H1 (cell line): ENCODE results near the gene BCKDHA. TPM values are rescaled to one million over a fixed set of nuclear protein-coding genes. Genes with fewer than 3 reads are reported as not detected.

Experiments used
- CBX5 ChIP-seq: fragments of 300-800, 300-1000 bp; sonication (generic); IDR thresholded peaks from 2 replicates; pipeline ENCODE4 v1.7.1; 2016; ENCODE audit warnings: antibody characterized with exemption, low read length, low read depth
- EP300 ChIP-seq, 2 experiments: IDR thresholded peaks; 1 replicate in 1 of 2; 2 replicates in 1 of 2; pipeline ENCODE4 v1.6.1; 2011 to 2012; ENCODE audit warnings: low read depth in 2 of 2, low read length in 2 of 2, mild to moderate bottlenecking in 2 of 2, borderline replicate concordance in 1 of 2, inconsistent platforms in 1 of 2, moderate library complexity in 1 of 2
- HDAC2 ChIP-seq, 2 experiments: fragments of 300-600 bp in 1 of 2; sonication (generic) in 1 of 2; IDR thresholded peaks; 2 replicates each; pipeline ENCODE4 v1.6.1; 2011 to 2012; ENCODE audit warnings: low read depth in 2 of 2, low read length in 2 of 2, mild to moderate bottlenecking in 2 of 2, moderate library complexity in 2 of 2, borderline replicate concordance in 1 of 2, inconsistent platforms in 1 of 2
- NANOG ChIP-seq: IDR thresholded peaks from 2 replicates; pipeline ENCODE4 v1.6.1; 2011; ENCODE audit warnings: low read length, low read depth, mild to moderate bottlenecking, inconsistent platforms; ENCODE audit not compliant: insufficient read depth, poor library complexity, severe bottlenecking
- SP1 ChIP-seq: IDR thresholded peaks from 2 replicates; pipeline ENCODE4 v1.6.1; 2011; ENCODE audit warnings: low read depth, low read length
- SP4 ChIP-seq: IDR thresholded peaks from 2 replicates; pipeline ENCODE4 v1.6.1; 2012; ENCODE audit warnings: low read length, inconsistent platforms
- ZNF274 ChIP-seq: IDR thresholded peaks from 2 replicates; pipeline ENCODE4 v1.7.0; 2012; ENCODE audit warnings: low read length, borderline replicate concordance; ENCODE audit errors: extremely low read depth
- polyA plus RNA-seq, 7 experiments: library from polyadenylated mRNA; depleted of rRNA in 3 of 7; stranded (reverse) in 5 of 7; unstranded in 2 of 7; fragments of >200 nt in 5 of 7; fragments of 200-250 nt in 2 of 7; gene quantifications; 1 replicate in 5 of 7; 2 replicates in 1 of 7; 4 replicates in 1 of 7; pipeline versions ENCODE4 v1.2.1 to v1.2.3, GENCODE V29; 2011 to 2013; ENCODE audit warnings: missing spikeins in 2 of 7, mixed read lengths in 2 of 7
- total RNA-seq: library from RNA; stranded (reverse); fragmentation: NEBNext Ultra II Directional; extraction: Animal tissue kit (Norgen Biotek cat#: 25700); gene quantifications from 2 replicates; pipeline ENCODE4 v1.2.1, GENCODE V29; 2021
- TF ChIP-seq, protein P1 (sequence below): fragments of 300-600 bp; sonication (generic); IDR thresholded peaks from 2 replicates; pipeline ENCODE4 v1.7.1; 2012; ENCODE audit warnings: low read length, moderate library complexity, mild to moderate bottlenecking, inconsistent platforms; ENCODE audit not compliant: insufficient replicate concordance

The BCKDHA gene
- total and polyA plus RNA-seq, 2 of the 8 experiments (the other 6 are each of a cell fraction or from before 2014, with no cell fraction given), result 14.2 to 69.6 TPM

DNA sequence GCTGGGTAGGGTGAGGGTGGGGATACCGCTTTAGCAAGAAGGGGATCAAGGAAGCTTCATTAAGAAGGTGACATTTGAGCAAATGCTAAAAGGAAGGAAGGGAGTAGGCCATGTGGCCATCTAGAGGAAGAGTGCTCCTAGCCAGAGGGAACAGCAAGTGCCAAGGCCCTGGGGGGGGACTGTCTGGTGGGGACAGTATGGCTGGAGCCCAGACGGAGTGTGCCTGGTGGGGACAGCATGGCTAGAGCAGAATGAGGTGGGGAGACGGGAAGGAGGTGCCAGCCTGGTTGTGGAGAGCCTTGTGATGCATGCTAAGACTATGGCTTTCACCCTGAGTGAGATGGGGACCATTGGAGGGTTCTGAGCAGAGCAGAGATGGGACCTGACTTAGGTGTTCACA lies 41.8 kb upstream of the BCKDHA start (continued):
- TF ChIP-seq, protein P1, sequence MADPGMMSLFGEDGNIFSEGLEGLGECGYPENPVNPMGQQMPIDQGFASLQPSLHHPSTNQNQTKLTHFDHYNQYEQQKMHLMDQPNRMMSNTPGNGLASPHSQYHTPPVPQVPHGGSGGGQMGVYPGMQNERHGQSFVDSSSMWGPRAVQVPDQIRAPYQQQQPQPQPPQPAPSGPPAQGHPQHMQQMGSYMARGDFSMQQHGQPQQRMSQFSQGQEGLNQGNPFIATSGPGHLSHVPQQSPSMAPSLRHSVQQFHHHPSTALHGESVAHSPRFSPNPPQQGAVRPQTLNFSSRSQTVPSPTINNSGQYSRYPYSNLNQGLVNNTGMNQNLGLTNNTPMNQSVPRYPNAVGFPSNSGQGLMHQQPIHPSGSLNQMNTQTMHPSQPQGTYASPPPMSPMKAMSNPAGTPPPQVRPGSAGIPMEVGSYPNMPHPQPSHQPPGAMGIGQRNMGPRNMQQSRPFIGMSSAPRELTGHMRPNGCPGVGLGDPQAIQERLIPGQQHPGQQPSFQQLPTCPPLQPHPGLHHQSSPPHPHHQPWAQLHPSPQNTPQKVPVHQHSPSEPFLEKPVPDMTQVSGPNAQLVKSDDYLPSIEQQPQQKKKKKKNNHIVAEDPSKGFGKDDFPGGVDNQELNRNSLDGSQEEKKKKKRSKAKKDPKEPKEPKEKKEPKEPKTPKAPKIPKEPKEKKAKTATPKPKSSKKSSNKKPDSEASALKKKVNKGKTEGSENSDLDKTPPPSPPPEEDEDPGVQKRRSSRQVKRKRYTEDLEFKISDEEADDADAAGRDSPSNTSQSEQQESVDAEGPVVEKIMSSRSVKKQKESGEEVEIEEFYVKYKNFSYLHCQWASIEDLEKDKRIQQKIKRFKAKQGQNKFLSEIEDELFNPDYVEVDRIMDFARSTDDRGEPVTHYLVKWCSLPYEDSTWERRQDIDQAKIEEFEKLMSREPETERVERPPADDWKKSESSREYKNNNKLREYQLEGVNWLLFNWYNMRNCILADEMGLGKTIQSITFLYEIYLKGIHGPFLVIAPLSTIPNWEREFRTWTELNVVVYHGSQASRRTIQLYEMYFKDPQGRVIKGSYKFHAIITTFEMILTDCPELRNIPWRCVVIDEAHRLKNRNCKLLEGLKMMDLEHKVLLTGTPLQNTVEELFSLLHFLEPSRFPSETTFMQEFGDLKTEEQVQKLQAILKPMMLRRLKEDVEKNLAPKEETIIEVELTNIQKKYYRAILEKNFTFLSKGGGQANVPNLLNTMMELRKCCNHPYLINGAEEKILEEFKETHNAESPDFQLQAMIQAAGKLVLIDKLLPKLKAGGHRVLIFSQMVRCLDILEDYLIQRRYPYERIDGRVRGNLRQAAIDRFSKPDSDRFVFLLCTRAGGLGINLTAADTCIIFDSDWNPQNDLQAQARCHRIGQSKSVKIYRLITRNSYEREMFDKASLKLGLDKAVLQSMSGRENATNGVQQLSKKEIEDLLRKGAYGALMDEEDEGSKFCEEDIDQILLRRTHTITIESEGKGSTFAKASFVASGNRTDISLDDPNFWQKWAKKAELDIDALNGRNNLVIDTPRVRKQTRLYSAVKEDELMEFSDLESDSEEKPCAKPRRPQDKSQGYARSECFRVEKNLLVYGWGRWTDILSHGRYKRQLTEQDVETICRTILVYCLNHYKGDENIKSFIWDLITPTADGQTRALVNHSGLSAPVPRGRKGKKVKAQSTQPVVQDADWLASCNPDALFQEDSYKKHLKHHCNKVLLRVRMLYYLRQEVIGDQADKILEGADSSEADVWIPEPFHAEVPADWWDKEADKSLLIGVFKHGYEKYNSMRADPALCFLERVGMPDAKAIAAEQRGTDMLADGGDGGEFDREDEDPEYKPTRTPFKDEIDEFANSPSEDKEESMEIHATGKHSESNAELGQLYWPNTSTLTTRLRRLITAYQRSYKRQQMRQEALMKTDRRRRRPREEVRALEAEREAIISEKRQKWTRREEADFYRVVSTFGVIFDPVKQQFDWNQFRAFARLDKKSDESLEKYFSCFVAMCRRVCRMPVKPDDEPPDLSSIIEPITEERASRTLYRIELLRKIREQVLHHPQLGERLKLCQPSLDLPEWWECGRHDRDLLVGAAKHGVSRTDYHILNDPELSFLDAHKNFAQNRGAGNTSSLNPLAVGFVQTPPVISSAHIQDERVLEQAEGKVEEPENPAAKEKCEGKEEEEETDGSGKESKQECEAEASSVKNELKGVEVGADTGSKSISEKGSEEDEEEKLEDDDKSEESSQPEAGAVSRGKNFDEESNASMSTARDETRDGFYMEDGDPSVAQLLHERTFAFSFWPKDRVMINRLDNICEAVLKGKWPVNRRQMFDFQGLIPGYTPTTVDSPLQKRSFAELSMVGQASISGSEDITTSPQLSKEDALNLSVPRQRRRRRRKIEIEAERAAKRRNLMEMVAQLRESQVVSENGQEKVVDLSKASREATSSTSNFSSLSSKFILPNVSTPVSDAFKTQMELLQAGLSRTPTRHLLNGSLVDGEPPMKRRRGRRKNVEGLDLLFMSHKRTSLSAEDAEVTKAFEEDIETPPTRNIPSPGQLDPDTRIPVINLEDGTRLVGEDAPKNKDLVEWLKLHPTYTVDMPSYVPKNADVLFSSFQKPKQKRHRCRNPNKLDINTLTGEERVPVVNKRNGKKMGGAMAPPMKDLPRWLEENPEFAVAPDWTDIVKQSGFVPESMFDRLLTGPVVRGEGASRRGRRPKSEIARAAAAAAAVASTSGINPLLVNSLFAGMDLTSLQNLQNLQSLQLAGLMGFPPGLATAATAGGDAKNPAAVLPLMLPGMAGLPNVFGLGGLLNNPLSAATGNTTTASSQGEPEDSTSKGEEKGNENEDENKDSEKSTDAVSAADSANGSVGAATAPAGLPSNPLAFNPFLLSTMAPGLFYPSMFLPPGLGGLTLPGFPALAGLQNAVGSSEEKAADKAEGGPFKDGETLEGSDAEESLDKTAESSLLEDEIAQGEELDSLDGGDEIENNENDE, result no peak
- TF ChIP-seq EP300 (IDR thresholded peaks at IDR 0.05; ENCODE audit: borderline replicate concordance in 1 of 2, low read depth in 2 of 2, low read length in 2 of 2), result no peak
- TF ChIP-seq SP1, result no peak
- TF ChIP-seq CBX5, result no peak
- no peak for TF ChIP-seq SP4
- TF ChIP-seq ZNF274, result no peak
- no peak for TF ChIP-seq NANOG
- TF ChIP-seq HDAC2 (IDR thresholded peaks at IDR 0.05; ENCODE audit: borderline replicate concordance in 1 of 2, low read depth in 2 of 2, low read length in 2 of 2), result no peak
- TF ChIP-seq, all 59 proteins: peak for 0
